Measurements from ENCODE around the gene SH3TC1.

The SH3TC1 gene

GRCh38 chr4:8220661-8221450, 21.8 kb downstream of the SH3TC1 start:
- DNase-seq = no peak
- Histone ChIP-seq H3K4me3 (ENCODE audit: insufficient read depth, low read depth, low read length, poor library complexity, severe bottlenecking) (no peak overlapping the region), H3K4me1 (ENCODE audit: control insufficient read depth, insufficient read depth, low read length, poor library complexity, severe bottlenecking) (peaks cover 11% of the 10 kb centered on the region), H3K27me3 (replicated peaks; ENCODE audit: control insufficient read depth, insufficient read depth, low read length, poor library complexity, severe bottlenecking) (no peaks in the 10 kb centered on the region), H3K36me3 (ENCODE audit: control insufficient read depth, insufficient read depth, low read length) (peaks cover 45% of the 10 kb centered on the region), H3K9me3 (ENCODE audit: control insufficient read depth, low read length) (no peaks in the 10 kb centered on the region), H3K27ac (ENCODE audit: insufficient read depth, low read length, poor library complexity, severe bottlenecking) (peak overlapping the region; percentile 24)

DNA sequence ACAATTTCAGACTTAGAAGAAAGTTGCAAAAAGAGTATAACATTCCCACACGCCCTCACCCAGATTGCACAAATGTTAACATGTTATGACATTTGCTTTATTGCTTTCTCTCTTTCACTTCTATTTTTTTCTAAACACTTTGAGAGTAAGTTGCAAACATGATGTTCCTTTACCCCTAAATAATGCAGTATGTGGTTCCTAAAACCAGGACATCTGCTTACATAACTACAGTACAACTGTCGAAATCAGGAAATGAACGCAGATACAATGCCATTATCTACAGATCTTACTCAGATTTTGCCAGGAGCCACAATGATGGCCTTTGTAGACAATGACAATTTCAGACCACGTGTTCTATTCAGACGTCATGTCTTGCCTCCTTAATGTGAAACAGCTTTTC, 22.4 kb downstream of the SH3TC1 start:
- Histone ChIP-seq H3K36me3 (ENCODE audit: control insufficient read depth, insufficient read depth, low read length) (peaks cover 45% of the 10 kb centered on the region), H3K27ac (ENCODE audit: insufficient read depth, low read length, poor library complexity, severe bottlenecking) (peak overlapping the region; percentile 56), H3K9me3 (ENCODE audit: control insufficient read depth, low read length) (no peaks in the 10 kb centered on the region), H3K4me3 (ENCODE audit: insufficient read depth, low read depth, low read length, poor library complexity, severe bottlenecking) (no peak overlapping the region), H3K4me1 (ENCODE audit: control insufficient read depth, insufficient read depth, low read length, poor library complexity, severe bottlenecking) (peaks cover 11% of the 10 kb centered on the region), H3K27me3 (replicated peaks; ENCODE audit: control insufficient read depth, insufficient read depth, low read length, poor library complexity, severe bottlenecking) (no peaks in the 10 kb centered on the region)
- DNase-seq = no peak

- peaks cover 15% of the 10 kb centered on the region for H3K4me1 ChIP-seq (ENCODE audit: control insufficient read depth, insufficient read depth, low read length, poor library complexity, severe bottlenecking)
- DNase-seq = no peak
- H3K27me3 ChIP-seq (replicated peaks; ENCODE audit: control insufficient read depth, insufficient read depth, low read length, poor library complexity, severe bottlenecking) = no peaks in the 10 kb centered on the region
- H3K4me3 ChIP-seq (ENCODE audit: insufficient read depth, low read depth, low read length, poor library complexity, severe bottlenecking) = no peak overlapping the region
- no peaks in the 10 kb centered on the region for H3K9me3 ChIP-seq (ENCODE audit: control insufficient read depth, low read length)
- peak overlapping the region; percentile 56 for H3K27ac ChIP-seq (ENCODE audit: insufficient read depth, low read length, poor library complexity, severe bottlenecking)
- H3K36me3 ChIP-seq (ENCODE audit: control insufficient read depth, insufficient read depth, low read length) = peaks cover 45% of the 10 kb centered on the region
These were observed 22.9 kb downstream of the SH3TC1 start for GRCh38 chr4:8221985-8222384.

- H3K27me3 ChIP-seq (replicated peaks; ENCODE audit: control insufficient read depth, insufficient read depth, low read length, poor library complexity, severe bottlenecking) = no peaks in the 10 kb centered on the region
- H3K27ac ChIP-seq (ENCODE audit: insufficient read depth, low read length, poor library complexity, severe bottlenecking) = no peak overlapping the region
- H3K4me1 ChIP-seq (ENCODE audit: control insufficient read depth, insufficient read depth, low read length, poor library complexity, severe bottlenecking) = peaks cover 22% of the 10 kb centered on the region
- peaks cover 48% of the 10 kb centered on the region for H3K36me3 ChIP-seq (ENCODE audit: control insufficient read depth, insufficient read depth, low read length)
- H3K4me3 ChIP-seq (ENCODE audit: insufficient read depth, low read depth, low read length, poor library complexity, severe bottlenecking) = no peak overlapping the region
- H3K9me3 ChIP-seq (ENCODE audit: control insufficient read depth, low read length) = no peaks in the 10 kb centered on the region
- DNase-seq = no peak
These were observed 23.7 kb downstream of the SH3TC1 start for GRCh38 chr4:8222609-8223388.

DNA sequence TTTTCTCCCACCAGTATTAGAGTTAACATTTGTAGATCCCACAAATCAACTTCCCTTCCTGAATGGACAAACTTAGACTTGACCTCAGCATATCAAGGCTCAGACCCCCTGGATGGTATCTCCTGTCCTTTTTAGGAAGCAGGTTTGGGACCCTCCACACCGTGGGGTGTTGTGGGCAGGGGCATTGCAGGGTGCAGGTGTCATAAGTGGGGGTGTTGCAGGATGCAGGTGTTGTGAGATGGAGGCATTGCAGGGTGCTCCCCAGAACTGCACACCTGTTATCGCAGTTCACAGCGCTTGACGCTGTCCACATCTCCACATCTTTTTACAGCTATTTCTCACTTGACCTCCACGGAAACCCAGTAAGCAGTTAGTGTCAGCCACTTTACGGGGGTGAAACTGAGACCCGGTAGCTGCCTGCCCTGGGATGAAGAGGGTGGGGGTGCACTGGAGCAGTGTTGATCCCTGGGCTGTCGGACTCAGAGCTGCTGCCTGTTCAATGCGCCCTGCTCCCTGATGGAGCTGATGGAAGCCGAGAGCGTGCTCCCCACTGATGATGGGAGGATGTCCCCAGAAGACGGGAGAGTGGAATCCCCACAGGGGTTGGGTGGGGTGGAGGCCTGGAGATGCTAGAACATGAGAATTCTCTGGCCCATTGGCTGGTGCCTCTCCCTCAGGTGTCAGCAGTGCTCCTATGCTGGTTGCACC, 25.3 kb downstream of the SH3TC1 start:
- H3K27ac ChIP-seq (ENCODE audit: insufficient read depth, low read length, poor library complexity, severe bottlenecking) = no peak overlapping the region
- H3K36me3 ChIP-seq (ENCODE audit: control insufficient read depth, insufficient read depth, low read length) = peaks cover 41% of the 10 kb centered on the region
- peaks cover 37% of the 10 kb centered on the region for H3K4me1 ChIP-seq (ENCODE audit: control insufficient read depth, insufficient read depth, low read length, poor library complexity, severe bottlenecking)

GRCh38 chr4:8224975-8225625, 26.0 kb downstream of the SH3TC1 start:
- Histone ChIP-seq H3K27ac (ENCODE audit: insufficient read depth, low read length, poor library complexity, severe bottlenecking) (no peak overlapping the region), H3K9me3 (ENCODE audit: control insufficient read depth, low read length) (no peaks in the 10 kb centered on the region), H3K4me1 (ENCODE audit: control insufficient read depth, insufficient read depth, low read length, poor library complexity, severe bottlenecking) (peaks cover 40% of the 10 kb centered on the region), H3K4me3 (ENCODE audit: insufficient read depth, low read depth, low read length, poor library complexity, severe bottlenecking) (no peak overlapping the region), H3K36me3 (ENCODE audit: control insufficient read depth, insufficient read depth, low read length) (peaks cover 36% of the 10 kb centered on the region), H3K27me3 (replicated peaks; ENCODE audit: control insufficient read depth, insufficient read depth, low read length, poor library complexity, severe bottlenecking) (no peaks in the 10 kb centered on the region)
- DNase-seq = no peak

More for the DNA sequence above, 25.3 kb downstream of the SH3TC1 start:
- H3K4me3 ChIP-seq (ENCODE audit: insufficient read depth, low read depth, low read length, poor library complexity, severe bottlenecking) = no peak overlapping the region
- no peaks in the 10 kb centered on the region for H3K9me3 ChIP-seq (ENCODE audit: control insufficient read depth, low read length)
- DNase-seq = no peak
- no peaks in the 10 kb centered on the region for H3K27me3 ChIP-seq (replicated peaks; ENCODE audit: control insufficient read depth, insufficient read depth, low read length, poor library complexity, severe bottlenecking)

DNA sequence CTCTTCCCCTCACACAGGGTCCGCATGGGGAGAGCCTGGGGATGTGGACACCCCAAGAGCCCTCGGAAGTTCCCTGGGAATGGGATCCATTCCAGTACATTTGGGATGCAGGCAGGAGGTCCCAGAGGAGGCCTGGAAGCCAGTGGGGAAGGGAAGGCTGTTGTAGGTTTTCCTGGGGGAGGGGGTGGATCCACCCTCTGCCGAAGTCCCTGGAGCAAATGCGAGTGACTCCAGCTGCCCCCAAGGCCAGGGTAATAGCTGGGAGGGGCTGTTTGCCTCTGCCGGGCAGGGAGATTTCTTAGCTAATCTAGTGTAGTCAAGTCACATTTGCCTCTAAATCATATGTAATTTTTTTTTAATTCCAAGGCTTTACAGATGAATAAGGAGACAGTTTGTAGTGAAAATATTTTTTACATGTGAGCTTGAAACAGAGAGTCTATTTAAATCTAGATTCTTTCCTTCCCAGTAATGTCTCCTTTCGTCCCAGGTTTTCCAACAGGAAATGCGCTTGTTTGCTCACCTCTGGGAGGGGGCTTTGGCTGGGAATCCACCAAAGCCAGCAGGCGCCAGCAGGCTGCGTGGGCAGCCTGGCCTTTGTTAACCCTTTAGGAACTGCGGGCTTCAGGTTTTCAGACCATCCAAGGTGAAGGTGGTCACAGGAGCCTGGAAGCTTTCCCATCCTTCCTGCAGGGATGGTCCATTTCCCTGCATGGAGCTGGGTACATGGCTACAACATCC, 26.8 kb downstream of the SH3TC1 start:
- peaks cover 35% of the 10 kb centered on the region for H3K4me1 ChIP-seq (ENCODE audit: control insufficient read depth, insufficient read depth, low read length, poor library complexity, severe bottlenecking)

DNA sequence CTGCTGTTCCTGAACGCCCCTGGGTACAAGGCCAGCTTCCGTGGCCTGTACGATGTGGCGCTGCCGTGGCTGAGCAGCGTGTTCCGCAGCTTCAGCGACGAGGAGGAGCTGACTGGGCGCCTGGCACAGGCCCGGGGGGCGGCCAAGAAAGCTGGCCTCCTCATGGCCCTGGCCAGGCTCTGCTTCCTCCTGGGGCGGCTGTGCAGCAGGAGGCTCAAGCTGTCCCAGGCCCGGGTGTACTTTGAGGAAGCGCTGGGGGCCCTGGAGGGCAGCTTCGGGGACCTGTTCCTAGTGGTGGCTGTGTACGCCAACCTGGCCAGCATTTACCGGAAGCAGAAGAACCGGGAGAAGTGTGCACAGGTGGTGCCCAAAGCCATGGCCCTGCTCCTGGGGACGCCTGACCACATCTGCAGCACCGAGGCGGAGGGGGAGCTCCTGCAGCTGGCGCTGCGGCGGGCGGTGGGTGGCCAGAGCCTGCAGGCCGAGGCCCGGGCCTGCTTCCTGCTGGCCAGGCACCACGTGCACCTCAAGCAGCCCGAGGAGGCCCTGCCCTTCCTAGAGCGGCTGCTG, 28.2 kb downstream of the SH3TC1 start:
- Histone ChIP-seq H3K27ac (ENCODE audit: insufficient read depth, low read length, poor library complexity, severe bottlenecking) (no peak overlapping the region), H3K27me3 (replicated peaks; ENCODE audit: control insufficient read depth, insufficient read depth, low read length, poor library complexity, severe bottlenecking) (no peaks in the 10 kb centered on the region), H3K9me3 (ENCODE audit: control insufficient read depth, low read length) (no peaks in the 10 kb centered on the region), H3K4me3 (ENCODE audit: insufficient read depth, low read depth, low read length, poor library complexity, severe bottlenecking) (no peak overlapping the region), H3K36me3 (ENCODE audit: control insufficient read depth, insufficient read depth, low read length) (peaks cover 36% of the 10 kb centered on the region), H3K4me1 (ENCODE audit: control insufficient read depth, insufficient read depth, low read length, poor library complexity, severe bottlenecking) (peaks cover 31% of the 10 kb centered on the region)
- no peak for DNase-seq

More for the DNA sequence above, 26.8 kb downstream of the SH3TC1 start:
- no peaks in the 10 kb centered on the region for H3K9me3 ChIP-seq (ENCODE audit: control insufficient read depth, low read length)
- no peaks in the 10 kb centered on the region for H3K27me3 ChIP-seq (replicated peaks; ENCODE audit: control insufficient read depth, insufficient read depth, low read length, poor library complexity, severe bottlenecking)
- H3K36me3 ChIP-seq (ENCODE audit: control insufficient read depth, insufficient read depth, low read length) = peaks cover 36% of the 10 kb centered on the region
- no peak for DNase-seq
- H3K27ac ChIP-seq (ENCODE audit: insufficient read depth, low read length, poor library complexity, severe bottlenecking) = no peak overlapping the region
- H3K4me3 ChIP-seq (ENCODE audit: insufficient read depth, low read depth, low read length, poor library complexity, severe bottlenecking) = no peak overlapping the region

- H3K36me3 ChIP-seq (ENCODE audit: control insufficient read depth, insufficient read depth, low read length) = peaks cover 40% of the 10 kb centered on the region
These were observed 28.8 kb downstream of the SH3TC1 start for GRCh38 chr4:8227771-8228318.

More at GRCh38 chr4:8227771-8228318, 28.8 kb downstream of the SH3TC1 start:
- H3K27ac ChIP-seq (ENCODE audit: insufficient read depth, low read length, poor library complexity, severe bottlenecking) = peak overlapping the region; percentile 70
- peaks cover 31% of the 10 kb centered on the region for H3K4me1 ChIP-seq (ENCODE audit: control insufficient read depth, insufficient read depth, low read length, poor library complexity, severe bottlenecking)
- H3K27me3 ChIP-seq (replicated peaks; ENCODE audit: control insufficient read depth, insufficient read depth, low read length, poor library complexity, severe bottlenecking) = no peaks in the 10 kb centered on the region
- DNase-seq = no peak
- H3K9me3 ChIP-seq (ENCODE audit: control insufficient read depth, low read length) = no peaks in the 10 kb centered on the region
- no peak overlapping the region for H3K4me3 ChIP-seq (ENCODE audit: insufficient read depth, low read depth, low read length, poor library complexity, severe bottlenecking)
